H1 (cell line): ENCODE results near the gene PLXNA4. TPM values are rescaled to one million over a fixed set of nuclear protein-coding genes. Genes with fewer than 3 reads are reported as not detected.

ENCODE experiments used
- ASH2L ChIP-seq: fragments of 200-600, 300-600 bp; sonication (generic); IDR thresholded peaks from one replicate; pipeline ENCODE4 v1.7.1; 2017; ENCODE audit warnings: low read length
- SP2 ChIP-seq: IDR thresholded peaks from 2 replicates; pipeline ENCODE4 v1.6.1; 2012; ENCODE audit warnings: mild to moderate bottlenecking, low read length, inconsistent platforms
- SRF ChIP-seq: IDR thresholded peaks from 2 replicates; pipeline ENCODE4 v1.6.1; 2011; ENCODE audit warnings: mild to moderate bottlenecking, low read depth, low read length, moderate library complexity
- ZNF274 ChIP-seq: IDR thresholded peaks from 2 replicates; pipeline ENCODE4 v1.7.0; 2012; ENCODE audit warnings: low read length, borderline replicate concordance; ENCODE audit errors: extremely low read depth
- polyA plus RNA-seq, 7 experiments: library from polyadenylated mRNA; depleted of rRNA in 3 of 7; stranded (reverse) in 5 of 7; unstranded in 2 of 7; fragments of >200 nt in 5 of 7; fragments of 200-250 nt in 2 of 7; gene quantifications; 1 replicate in 5 of 7; 2 replicates in 1 of 7; 4 replicates in 1 of 7; pipeline versions ENCODE4 v1.2.1 to v1.2.3, GENCODE V29; 2011 to 2013; ENCODE audit warnings: missing spikeins in 2 of 7, mixed read lengths in 2 of 7
- total RNA-seq: library from RNA; stranded (reverse); fragmentation: NEBNext Ultra II Directional; extraction: Animal tissue kit (Norgen Biotek cat#: 25700); gene quantifications from 2 replicates; pipeline ENCODE4 v1.2.1, GENCODE V29; 2021

Gene PLXNA4
- total and polyA plus RNA-seq, 2 of the 8 experiments (the other 6 are each of a cell fraction or from before 2014, with no cell fraction given), result 0.76 to 0.79 TPM

- TF ChIP-seq SRF (no peak), ZNF274 (no peak), ASH2L (no peak), SP2 (no peak)
Measured at GRCh38 chr7:132123773-132124172, 452.5 kb downstream of the PLXNA4 start (continued).
